Right atrium auricular region (tissue), 2 donors: ENCODE measurements around the gene TMEM259. TPM values are rescaled to one million over a fixed set of nuclear protein-coding genes. Genes with fewer than 3 reads are reported as not detected.

Source experiments
- DNase-seq: peaks from one replicate; pipeline ENCODE4 v3.0.0-alpha.2; 2019; ENCODE audit warnings: low spot score
- H3K27ac ChIP-seq, 2 donors: fragments of 200-600 bp; sonication (generic); 1 replicate in 1 of 2; 2 replicates in 1 of 2; pipeline ENCODE4 v1.5.1; 2016 to 2019
- H3K27me3 ChIP-seq, 2 donors: fragments of 200-600 bp; sonication (generic); one replicate each; pipeline versions ENCODE4 v1.5.1 to v1.6.0; 2017 to 2019
- H3K36me3 ChIP-seq: fragments of 200-600 bp; sonication (generic); one replicate; pipeline ENCODE4 v1.5.1; 2016
- H3K4me1 ChIP-seq, 2 donors: fragments of 200-600 bp; sonication (generic); one replicate each; pipeline versions ENCODE4 v1.5.1 to v1.6.0; 2017 to 2019
- H3K4me3 ChIP-seq, 2 donors: fragments of 200-600 bp; sonication (generic); 1 replicate in 1 of 2; 2 replicates in 1 of 2; pipeline ENCODE4 v1.5.1; 2017 to 2019; ENCODE audit warnings: mild to moderate bottlenecking in 1 of 2, moderate library complexity in 1 of 2
- H3K9me3 ChIP-seq, 2 donors: fragments of 200-600 bp; sonication (generic); one replicate each; pipeline ENCODE4 v1.5.1; 2019
- total RNA-seq, 2 donors: library from RNA; depleted of rRNA; stranded (reverse); fragments of >200 nt; gene quantifications; one replicate each; pipeline ENCODE4 v1.1.0, GENCODE V29; 2016
- TF ChIP-seq, protein P1 (sequence below), 2 donors: fragments of 200-600 bp; sonication (generic); IDR thresholded peaks; one replicate each; pipeline ENCODE4 v1.5.1; 2019; ENCODE audit warnings: antibody characterized with exemption in 2 of 2

The TMEM259 gene
- total RNA-seq, 2 donors from 2014 or later, result 129 to 170 TPM

DNA sequence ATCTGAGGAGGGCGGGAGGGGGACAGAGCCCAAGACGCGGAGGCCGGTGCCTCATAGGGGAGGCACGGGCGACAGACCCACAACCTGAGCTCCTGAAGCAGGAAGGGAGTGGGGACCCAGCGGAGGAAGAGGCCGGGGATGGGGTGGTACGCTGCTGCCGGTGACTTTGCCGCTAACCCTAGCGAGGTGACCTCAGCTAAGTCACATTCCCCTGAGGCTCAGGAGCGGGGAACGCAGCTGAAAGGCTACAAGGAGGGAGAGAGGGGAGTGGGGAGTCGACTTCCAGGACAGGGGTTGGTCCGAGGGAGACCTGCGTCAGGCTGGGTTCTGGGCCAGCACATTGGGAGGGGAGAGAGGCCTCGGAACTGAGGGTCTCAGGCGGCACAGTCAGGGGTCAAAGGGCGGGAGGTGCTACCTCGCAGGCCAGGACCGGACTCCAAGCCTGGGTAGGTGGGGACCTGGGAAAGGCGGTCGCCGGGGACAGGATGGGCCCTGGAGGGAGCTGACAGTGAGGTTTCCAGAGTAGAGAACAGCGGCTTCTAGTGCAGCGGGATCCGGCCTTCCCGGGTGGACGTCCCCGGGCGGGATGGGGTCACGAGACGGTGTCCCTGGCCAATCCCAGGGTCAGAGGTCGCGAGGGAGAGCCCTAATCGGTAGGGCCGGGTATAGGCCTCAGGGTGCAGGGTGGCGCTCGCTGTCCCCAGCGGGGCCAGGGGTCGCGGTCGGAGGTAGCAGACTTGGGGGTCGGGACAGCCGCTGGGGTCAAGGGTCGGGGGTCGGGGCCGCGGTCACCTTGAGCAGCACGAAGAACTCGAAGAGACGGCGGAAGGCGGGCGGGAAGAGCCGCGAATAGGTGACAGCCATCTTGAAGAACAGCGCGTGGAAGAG, 699 bp downstream of the TMEM259 start:
- H3K27me3 ChIP-seq, result no peaks in the 10 kb centered on the region
- peaks cover 0 to 71% of the 10 kb centered on the region in 2 donors for H3K4me1 ChIP-seq
- no peak for DNase-seq
- H3K27ac ChIP-seq, result peak overlapping the region; percentile 89 to 94
- H3K4me3 ChIP-seq, result peak overlapping the region; percentile 83 to 92
- TF ChIP-seq, protein P1, sequence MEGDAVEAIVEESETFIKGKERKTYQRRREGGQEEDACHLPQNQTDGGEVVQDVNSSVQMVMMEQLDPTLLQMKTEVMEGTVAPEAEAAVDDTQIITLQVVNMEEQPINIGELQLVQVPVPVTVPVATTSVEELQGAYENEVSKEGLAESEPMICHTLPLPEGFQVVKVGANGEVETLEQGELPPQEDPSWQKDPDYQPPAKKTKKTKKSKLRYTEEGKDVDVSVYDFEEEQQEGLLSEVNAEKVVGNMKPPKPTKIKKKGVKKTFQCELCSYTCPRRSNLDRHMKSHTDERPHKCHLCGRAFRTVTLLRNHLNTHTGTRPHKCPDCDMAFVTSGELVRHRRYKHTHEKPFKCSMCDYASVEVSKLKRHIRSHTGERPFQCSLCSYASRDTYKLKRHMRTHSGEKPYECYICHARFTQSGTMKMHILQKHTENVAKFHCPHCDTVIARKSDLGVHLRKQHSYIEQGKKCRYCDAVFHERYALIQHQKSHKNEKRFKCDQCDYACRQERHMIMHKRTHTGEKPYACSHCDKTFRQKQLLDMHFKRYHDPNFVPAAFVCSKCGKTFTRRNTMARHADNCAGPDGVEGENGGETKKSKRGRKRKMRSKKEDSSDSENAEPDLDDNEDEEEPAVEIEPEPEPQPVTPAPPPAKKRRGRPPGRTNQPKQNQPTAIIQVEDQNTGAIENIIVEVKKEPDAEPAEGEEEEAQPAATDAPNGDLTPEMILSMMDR (IDR thresholded peaks at IDR 0.05), result no peak
- H3K9me3 ChIP-seq, result no peaks in the 10 kb centered on the region
- H3K36me3 ChIP-seq, result no peaks in the 10 kb centered on the region

DNA sequence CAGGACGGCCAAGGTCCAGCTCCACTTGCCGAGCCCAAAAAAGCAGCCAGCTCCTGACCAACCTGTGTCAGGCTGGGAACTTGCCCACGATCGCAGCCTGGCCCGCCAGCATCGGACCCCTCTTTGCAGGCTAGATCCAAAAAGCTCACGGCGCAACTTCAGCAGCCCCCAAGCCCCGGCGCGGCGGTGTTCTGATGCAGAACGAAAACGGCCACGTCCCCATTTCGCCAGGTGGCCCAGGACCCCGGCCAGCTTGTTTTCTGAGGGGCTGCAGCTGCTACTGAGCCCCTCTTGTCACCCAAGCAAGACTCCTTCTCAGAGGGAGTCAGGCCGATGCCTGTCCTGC, 1.3 kb downstream of the TMEM259 start:
- no peak for DNase-seq
- Histone ChIP-seq H3K36me3 (peaks cover 5% of the 10 kb centered on the region), H3K27me3 (no peaks in the 10 kb centered on the region), H3K9me3 (no peaks in the 10 kb centered on the region), H3K4me1 (peaks cover 0 to 76% of the 10 kb centered on the region in 2 donors), H3K4me3 (peak overlapping the region; percentile 83 to 92), H3K27ac (peak overlapping the region; percentile 89 to 94)
- TF ChIP-seq, protein P1 (IDR thresholded peaks at IDR 0.05), result no peak

DNA sequence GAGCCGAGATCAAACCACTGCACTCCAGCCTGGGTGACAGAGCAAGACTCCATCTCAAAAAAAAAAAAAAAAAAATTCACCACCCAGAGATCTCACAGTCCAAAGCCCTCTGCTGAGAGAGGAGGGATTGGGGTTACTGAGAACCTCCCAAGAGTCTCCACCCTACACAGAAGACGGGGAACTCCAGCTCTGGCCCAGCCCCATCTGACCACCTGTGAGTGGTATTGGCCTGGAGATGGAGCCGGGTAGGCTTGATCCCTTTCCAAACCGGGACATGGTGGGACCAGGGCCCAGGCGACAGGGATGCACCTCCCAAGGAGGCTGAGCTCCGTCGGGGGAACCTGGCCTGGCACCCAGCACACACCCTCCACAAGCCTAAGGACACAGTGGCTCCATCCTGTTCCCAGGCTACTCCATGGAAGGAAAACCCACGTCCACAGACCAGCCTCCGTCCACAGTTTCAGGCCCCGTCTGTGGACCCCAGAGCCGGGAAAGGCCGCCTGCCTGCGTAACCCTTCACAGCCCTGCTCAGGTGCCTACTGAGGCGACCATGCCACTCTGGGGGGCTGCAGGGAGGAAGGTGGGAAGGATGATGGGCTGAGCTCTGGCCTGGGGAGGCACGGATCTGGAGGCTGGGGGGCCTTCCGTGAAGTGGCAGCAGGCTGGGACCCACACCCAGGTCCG, 1.8 kb downstream of the TMEM259 start:
- DNase-seq, result no peak
- Histone ChIP-seq H3K9me3 (no peaks in the 10 kb centered on the region), H3K4me1 (peaks cover 0 to 76% of the 10 kb centered on the region in 2 donors), H3K4me3 (peak overlapping the region; percentile 83 to 92), H3K27me3 (no peaks in the 10 kb centered on the region), H3K27ac (peak overlapping the region; percentile 89 to 94), H3K36me3 (peaks cover 8% of the 10 kb centered on the region)
- TF ChIP-seq, protein P1 (IDR thresholded peaks at IDR 0.05), result no peak

DNA sequence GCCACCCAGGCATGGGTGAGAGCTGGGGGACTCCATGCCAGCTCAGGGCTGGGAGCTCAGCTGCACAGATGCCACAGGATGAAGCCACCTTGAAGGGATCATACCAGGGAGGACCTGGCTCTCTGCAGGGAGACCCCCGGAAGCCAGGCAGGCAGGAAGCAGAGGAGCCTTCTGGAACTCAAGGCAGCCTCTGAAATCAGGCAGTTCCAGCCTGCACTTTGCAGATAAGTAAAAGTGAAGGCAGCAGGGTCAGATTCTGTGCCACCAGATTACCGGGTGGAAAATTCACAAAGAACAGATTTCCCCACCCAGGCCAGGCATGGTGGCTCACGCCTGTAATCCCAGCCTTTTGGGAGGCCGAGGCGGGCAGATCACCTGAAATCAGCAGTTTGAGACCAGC, 2.5 kb downstream of the TMEM259 start:
- TF ChIP-seq, protein P1 (IDR thresholded peaks at IDR 0.05), result no peak
- Histone ChIP-seq H3K4me3 (no peak overlapping the region), H3K9me3 (no peaks in the 10 kb centered on the region), H3K36me3 (peaks cover 15% of the 10 kb centered on the region), H3K27ac (peak overlapping the region in 1 of 2 donors; percentile 94), H3K4me1 (peaks cover 0 to 75% of the 10 kb centered on the region in 2 donors), H3K27me3 (no peaks in the 10 kb centered on the region)
- DNase-seq, result no peak

DNA sequence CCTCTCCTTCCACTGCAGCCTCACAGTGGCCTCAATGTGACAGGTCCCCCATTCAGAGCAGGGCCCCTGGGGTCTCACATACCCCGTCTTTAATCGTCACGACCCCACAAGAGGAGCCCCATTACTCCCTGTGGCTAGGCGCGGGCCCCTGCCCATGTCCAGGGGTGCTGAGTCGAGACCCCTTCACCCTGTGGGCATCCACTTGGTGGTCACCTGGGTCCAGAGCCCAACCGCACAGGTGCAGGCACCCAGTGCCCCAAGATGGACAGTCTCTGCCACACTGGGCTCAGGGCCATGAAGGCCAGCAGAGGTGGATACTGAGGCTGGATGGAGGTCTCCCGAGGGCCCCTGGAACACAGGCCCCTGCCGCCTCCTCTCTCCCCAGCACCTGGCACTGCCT, 3.0 kb downstream of the TMEM259 start:
- DNase-seq, result no peak
- Histone ChIP-seq H3K4me1 (peaks cover 0 to 71% of the 10 kb centered on the region in 2 donors), H3K27ac (peak overlapping the region; percentile 53 to 94)

More for the DNA sequence above, 3.0 kb downstream of the TMEM259 start:
- Histone ChIP-seq H3K9me3 (no peaks in the 10 kb centered on the region), H3K4me3 (no peak overlapping the region), H3K27me3 (no peaks in the 10 kb centered on the region), H3K36me3 (peaks cover 20% of the 10 kb centered on the region)
- TF ChIP-seq, protein P1 (IDR thresholded peaks at IDR 0.05), result no peak
